Stimulated activated CD4-positive, alpha-beta T cell treated with anti-CD3 and anti-CD28 coated beads, Interleukin-2, amount 100 ng/mL, for 24 hours (primary cell): ENCODE results near the gene CYP1B1.
"Not testable (repeated sequence)": the region's sequence is repeated elsewhere in the genome, so short reads cannot be mapped to it uniquely, and the experiment has no call there.

Experiments
- DNase-seq, 2 donors: peaks; one replicate each; pipeline ENCODE4 v3.0.0-alpha.2; 2020

CYP1B1 gene

GRCh38 chr2:38075507-38076151 is at the start of gene CYP1B1:
Gene CYP1B1 (minus strand): TSS chr2:38076151. CDS start chr2:38075388, 763 bp downstream.
- DNase-seq = peak in 1 of 2 donors; percentile 28

GRCh38 chr2:38125007-38125406 is 49.1 kb upstream of the CYP1B1 start:
- DNase-seq = no peak

DNA sequence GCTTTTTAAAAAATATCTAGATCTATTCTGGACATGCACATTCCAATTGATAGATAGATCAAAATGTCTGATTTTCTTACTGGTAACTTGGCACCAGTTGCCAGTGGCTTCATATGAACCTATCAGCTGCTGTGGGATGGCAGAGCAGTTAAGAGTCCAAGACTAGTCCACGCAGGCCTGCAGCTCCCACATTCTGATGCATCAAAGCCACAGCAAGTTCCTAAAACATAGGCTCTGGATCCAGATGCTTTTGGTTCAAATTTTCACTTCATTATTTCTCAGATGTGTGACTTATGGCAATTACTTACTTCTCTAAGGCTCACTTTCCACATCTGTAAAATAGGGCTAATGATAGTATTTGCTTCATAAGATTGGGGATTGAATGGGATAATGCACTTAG is 48.0 kb upstream of the CYP1B1 start:
- no peak for DNase-seq

- no peak for DNase-seq
Observed at GRCh38 chr2:38122344-38122743, 46.4 kb upstream of the CYP1B1 start.

GRCh38 chr2:38121481-38121880 is 45.5 kb upstream of the CYP1B1 start:
- DNase-seq = no peak

DNA sequence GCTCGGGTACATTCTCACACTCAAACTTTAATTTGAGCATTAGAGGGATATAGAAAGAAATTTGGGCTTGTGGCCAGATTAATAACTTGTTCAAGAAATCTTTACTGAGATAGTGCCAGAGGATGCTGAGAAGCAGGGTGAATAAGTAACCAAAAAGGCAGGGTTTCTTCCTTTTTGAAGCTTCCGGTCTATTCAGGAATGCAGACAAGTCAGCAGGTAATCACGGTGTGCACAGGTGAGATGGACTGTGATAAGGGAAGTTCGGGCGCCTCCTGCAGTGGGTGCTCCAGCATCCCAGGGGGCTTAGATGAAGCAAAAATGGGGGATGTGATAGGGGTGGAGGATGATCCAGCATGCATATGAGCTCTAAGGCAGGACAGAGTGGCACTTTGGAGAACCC is 44.9 kb upstream of the CYP1B1 start:
- no peak for DNase-seq

- no peak for DNase-seq
Observed at GRCh38 chr2:38120264-38120592, 44.3 kb upstream of the CYP1B1 start.

DNA sequence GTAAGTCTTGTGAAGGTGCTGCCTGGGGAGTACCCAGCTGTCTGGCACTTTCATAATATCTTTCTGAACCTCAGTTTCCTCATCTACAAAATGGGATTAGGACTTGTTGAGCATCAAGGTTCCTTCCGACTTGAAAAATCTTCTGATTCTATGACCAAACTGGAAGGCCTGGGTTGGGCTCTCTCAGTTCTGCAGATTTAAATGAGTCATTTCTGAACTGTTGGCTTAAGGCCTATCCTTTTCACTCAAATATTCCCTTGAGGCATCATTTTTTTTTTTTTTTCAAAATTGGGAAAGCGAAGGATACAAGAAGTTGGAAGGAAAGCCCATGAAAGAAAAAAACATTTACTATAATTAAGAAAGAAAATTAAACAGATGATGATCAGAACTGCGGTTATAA is 40.8 kb upstream of the CYP1B1 start:
- DNase-seq = no peak

DNA sequence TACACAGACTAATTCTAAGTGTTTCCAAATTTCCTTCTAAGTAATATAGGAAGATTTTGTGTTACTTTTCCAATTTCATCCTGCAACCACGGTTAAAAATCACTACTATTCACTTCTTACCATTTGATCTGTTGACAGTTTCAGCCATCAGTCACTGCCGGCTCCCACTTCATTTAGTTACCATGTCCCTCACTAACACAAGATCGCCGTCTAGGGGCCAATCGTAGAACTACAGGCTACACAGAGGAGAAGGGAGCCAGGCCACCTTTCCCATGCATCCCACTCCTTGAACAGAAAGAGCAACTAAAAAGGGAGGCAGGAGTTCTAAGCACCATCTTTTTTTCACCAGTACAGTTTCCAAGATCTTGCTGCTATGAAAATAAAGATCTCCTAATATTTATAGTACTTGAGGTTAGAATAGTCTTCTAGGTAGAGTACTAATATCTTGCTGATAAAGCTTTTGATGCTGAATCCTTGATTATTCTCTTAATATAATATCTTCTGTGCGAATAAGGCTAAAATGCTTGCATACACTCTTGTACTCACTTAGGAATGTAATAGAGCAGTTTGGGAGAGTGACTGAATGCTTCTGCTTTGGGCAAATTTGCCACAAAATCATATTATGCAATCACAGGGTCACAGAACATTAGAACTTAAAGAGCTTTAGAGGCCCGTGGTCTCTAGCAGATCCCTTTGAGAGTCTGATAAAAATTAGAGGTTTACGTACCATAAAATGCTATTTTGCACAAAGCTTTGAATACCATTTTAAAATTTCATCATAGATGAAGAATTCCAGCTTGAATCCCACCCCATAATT is 39.5 kb upstream of the CYP1B1 start:
- peak; percentile 80 to 88 for DNase-seq

DNA sequence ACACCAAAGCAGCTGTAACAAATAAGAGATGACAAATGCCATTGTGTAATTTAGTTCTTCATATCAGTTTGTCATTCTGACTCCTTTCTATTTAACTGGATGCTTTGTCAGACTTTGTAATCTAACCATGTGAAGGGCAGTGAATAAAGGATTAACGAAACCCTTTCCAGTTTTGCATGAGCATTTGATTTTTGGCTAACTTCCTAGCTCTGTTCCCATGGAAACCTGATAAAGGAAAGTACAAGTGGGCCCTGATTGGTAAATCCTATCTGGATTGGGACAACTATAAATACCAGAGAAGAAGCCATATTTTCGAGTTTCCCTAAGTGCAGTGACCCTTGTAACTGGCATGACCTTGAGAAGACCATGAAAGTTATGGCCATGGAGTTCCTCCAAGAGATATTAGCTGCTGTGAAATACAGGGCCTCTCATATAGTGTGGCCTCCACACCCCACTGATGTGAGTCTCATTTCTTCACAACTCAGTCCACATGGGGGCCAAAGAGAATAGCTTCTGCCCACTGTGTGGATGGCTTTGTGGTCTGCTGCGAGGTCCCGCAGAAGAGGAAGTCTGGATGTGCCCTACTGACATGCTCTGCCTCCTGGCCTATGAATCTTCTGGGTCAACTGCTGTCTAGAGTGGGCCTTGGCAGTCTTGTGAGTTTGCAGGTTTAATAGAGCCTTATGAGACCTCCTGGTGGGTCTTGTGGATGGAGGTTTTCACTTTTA is 38.2 kb upstream of the CYP1B1 start:
- DNase-seq = no peak

DNA sequence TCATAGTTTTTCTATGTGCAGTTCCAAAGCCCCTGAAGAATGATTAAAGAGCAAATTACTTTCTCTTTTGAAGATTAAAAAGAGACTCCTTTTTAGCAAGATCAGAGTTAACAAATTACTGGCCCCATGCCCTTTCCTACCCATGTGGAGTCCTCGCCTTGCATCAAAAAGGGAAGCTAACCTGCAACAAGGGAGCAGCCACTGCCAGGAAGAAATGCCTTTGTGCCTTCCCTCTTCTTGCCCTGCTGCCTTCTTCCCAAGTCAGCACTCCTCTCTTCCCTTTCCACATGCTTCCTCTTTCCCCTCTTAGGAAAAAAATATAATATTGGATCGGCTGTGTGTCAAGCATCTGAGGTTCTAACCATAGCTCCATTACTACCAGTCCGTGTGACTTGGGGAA is 37.1 kb upstream of the CYP1B1 start:
- no peak for DNase-seq

DNA sequence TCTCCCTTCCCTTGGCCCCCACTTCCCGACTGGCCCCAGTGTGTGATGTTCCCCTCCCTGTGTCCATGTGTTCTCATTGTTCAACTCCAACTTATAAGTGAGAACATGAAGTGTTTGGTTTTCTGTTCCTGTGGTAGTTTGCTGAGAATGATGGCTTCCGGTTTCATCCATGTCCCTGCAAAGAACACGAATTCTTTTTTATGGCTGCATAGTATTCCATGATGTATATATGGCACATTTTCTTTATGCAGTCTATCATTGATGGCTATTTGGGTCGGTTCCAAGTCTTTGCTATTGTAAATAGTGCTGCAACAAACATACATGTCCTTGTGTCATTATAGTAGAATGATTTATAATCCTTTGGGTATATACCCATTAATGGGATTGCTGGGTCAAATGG is 35.4 kb upstream of the CYP1B1 start:
- not testable (repeated sequence) for DNase-seq

DNA sequence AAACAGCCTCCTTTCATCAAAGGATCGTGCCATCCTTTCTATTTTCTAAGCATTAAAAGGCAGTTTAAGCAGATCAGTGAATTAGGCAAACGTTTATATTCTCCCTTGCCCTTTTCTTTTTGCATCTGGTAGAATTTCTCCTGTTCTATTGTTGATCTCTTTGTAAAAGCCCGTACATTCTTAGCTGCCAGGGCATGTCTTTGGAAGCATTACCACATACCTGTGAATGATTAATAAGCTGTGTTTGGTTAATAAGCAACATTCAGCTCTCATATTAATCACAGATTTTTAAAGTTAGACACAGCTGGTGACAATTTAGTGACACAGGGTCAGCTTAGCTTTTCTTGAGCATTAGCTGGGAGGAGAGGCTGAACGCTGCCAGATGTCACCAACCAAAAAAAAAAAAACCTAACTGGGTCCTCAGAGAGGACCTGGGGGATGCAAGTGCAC is 33.8 kb upstream of the CYP1B1 start:
- no peak for DNase-seq

DNA sequence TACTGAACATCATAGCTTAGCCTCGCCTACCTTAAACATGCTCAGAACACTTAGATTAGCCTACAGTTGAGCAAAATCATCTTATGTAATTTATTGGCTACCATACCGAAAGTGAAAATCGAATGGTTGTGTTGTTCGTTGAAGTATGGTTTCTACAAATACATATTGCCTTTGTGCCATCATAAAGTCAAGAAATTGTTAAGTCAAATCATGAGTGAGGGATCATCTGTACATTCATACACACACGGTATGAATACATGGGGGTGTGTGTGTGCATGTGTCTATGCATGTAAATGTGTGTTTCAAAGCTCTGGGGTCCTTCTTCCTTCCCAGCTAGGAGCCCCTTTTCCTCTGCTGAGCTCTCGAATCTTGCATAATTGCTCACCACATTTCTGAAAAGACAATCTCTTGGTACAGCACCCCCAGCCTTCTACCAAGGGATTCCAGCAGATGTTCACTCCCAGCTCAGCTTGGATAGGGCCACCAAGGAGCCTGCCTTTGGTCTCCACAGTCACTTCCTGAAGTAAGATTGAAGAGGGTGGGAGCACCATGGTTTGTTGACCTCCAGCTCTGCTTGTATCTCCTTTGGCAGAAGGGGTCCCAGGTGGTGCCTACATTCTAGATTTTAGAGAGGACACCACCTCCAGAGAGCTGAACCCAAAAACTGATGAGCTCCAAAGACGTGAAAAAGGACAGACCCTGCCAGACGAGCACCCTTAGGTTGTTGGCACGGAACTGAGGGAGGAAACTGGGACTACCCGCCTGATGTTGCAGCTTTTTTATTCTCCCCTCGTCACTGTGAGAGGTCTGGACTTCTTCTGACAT is 33.2 kb upstream of the CYP1B1 start:
- no peak for DNase-seq

- DNase-seq = no peak
Observed at GRCh38 chr2:38107738-38108410, 31.9 kb upstream of the CYP1B1 start.

- no peak for DNase-seq
Observed at GRCh38 chr2:38106405-38107094, 30.6 kb upstream of the CYP1B1 start.

GRCh38 chr2:38105922-38106321 is 30.0 kb upstream of the CYP1B1 start:
- peak in 1 of 2 donors; percentile 6 for DNase-seq

GRCh38 chr2:38104598-38104997 is 28.6 kb upstream of the CYP1B1 start:
- DNase-seq = no peak

DNA sequence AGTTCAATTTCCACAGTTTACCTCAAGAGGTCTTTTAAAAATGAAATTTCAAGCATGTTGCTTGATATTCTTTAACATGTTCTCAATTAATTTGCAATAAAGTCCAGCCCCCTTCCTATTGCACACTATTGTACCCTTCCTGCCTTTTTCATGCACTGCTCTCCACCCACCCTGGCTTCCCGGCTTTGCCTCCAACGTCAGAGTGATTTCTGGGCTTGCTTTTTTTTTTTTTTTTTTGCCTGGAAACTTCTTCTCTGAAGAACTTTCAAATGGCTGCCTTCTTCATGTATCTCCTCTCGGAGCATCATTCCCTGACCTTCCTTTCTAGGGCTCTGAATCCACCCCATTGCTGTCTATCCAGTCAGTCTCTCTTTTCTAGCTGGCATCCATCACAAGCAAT is 24.4 kb upstream of the CYP1B1 start:
- no peak for DNase-seq

DNA sequence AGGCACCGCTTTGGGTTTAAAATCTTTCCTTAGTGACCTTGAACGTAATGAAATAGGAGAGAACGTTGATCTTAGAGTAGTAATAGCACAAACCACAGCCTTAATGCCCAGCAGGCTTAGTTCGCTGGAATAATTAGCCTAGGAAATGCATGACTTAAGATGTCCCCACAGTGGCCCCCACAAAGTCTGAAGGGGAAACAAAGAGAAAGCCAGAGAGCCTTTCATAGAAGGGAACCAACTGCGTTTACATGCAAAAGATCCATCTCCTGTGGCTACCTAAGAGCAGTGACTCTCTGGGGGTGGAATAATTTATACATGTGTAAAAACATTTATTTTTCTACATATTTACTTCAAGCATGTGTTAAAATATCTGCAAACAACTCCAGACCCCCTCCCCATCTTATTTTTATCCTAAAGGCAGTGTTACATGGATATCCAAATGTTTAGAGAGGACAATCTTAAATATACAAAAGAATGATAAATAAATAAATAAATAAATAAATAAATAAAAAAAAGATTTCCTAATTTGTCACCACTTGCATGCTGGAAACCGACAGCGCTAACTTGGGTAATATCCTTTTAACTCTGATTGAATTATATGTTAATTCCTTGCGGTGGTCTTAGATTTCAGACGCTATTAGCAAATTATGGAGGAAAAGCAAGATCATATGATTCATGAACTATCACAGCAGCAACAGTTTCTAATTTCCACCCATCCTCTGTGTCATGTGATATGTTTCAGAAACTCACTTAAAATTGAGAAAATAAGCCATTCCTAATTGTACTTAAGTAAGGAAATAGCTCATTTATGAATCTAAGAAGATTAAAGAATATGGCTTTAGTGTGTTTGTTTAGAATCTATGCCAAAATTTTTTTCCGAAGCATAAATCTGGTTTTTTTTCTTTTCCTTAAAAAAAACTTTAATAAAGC is 23.4 kb upstream of the CYP1B1 start:
- no peak for DNase-seq
